GM10266 (cell line): ENCODE measurements around the gene PDZRN4.

Source experiments
- DNase-seq: peaks from one replicate; pipeline ENCODE4 v3.0.0; 2012; ENCODE audit errors: extremely low spot score
- CTCF ChIP-seq: IDR thresholded peaks from 2 replicates; pipeline ENCODE4 v1.5.1; 2012; ENCODE audit warnings: mild to moderate bottlenecking, low read depth; ENCODE audit not compliant: control insufficient read depth, insufficient read depth; ENCODE audit errors: missing control alignments

Gene PDZRN4

GRCh38 chr12:41443690-41444089 lies 255.6 kb downstream of the PDZRN4 start:
- TF ChIP-seq CTCF = no peak
- DNase-seq = no peak

GRCh38 chr12:41452838-41453407 lies 264.8 kb downstream of the PDZRN4 start:
- no peak for TF ChIP-seq CTCF
- no peak for DNase-seq

- no peak for TF ChIP-seq CTCF
- no peak for DNase-seq
These were observed 265.3 kb downstream of the PDZRN4 start for GRCh38 chr12:41453409-41453808.

GRCh38 chr12:41459111-41459905 lies 271.2 kb downstream of the PDZRN4 start:
- TF ChIP-seq CTCF = no peak

GRCh38 chr12:41459906-41460214 lies 271.7 kb downstream of the PDZRN4 start:
- no peak for DNase-seq
- TF ChIP-seq CTCF = no peak

More at GRCh38 chr12:41459111-41459905, 271.2 kb downstream of the PDZRN4 start:
- no peak for DNase-seq

- no peak for DNase-seq
- no peak for TF ChIP-seq CTCF
These were observed 272.8 kb downstream of the PDZRN4 start for GRCh38 chr12:41460906-41461305.

- no peak for DNase-seq
- TF ChIP-seq CTCF = no peak
These were observed 274.2 kb downstream of the PDZRN4 start for GRCh38 chr12:41462312-41462711.
